Vagina (tissue), 2 donors: ENCODE results near the gene RSPH9.

Experiments used
- CTCF ChIP-seq, 3 experiments: fragments of 450-650 bp in 2 of 3; fragments of 200-600 bp in 1 of 3; sonication (generic) in 1 of 3; IDR thresholded peaks; one replicate each; pipeline ENCODE4 v1.5.1; 2017 to 2019; ENCODE audit warnings: antibody characterized with exemption in 3 of 3, mild to moderate bottlenecking in 2 of 3, moderate library complexity in 2 of 3
- POLR2A ChIP-seq, 2 donors: fragments of 450-650 bp; IDR thresholded peaks; one replicate each; pipeline ENCODE4 v1.6.1; 2017; ENCODE audit warnings: antibody characterized with exemption in 2 of 2, mild to moderate bottlenecking in 2 of 2, moderate library complexity in 2 of 2

GRCh38 chr6:43634702-43635303 is 10.0 kb upstream of the RSPH9 start:
- no peak for TF ChIP-seq CTCF (IDR thresholded peaks at IDR 0.05)
- TF ChIP-seq POLR2A (IDR thresholded peaks at IDR 0.05): no peak
